Type B pancreatic cell (in vitro differentiated cells): ENCODE measurements around the gene E2F3. TPM values are rescaled to one million over a fixed set of nuclear protein-coding genes. Genes with fewer than 3 reads are reported as not detected.
A peak's percentile ranks its signal among the peaks of the same experiment; 100 is the strongest.

ENCODE experiments used
- DNase-seq: peaks from one replicate; pipeline ENCODE4 v3.0.0; 2021; ENCODE audit warnings: mixed read lengths; ENCODE audit not compliant: unreplicated experiment; ENCODE audit errors: extremely low spot score
- H3K27ac Mint-ChIP-seq: 2 replicates; pipeline ENCODE4 v1.8.0; 2021; ENCODE audit warnings: mild to moderate bottlenecking, mixed read lengths
- H3K27me3 Mint-ChIP-seq: 2 replicates; pipeline ENCODE4 v1.8.0; 2021; ENCODE audit warnings: mixed read lengths
- H3K36me3 Mint-ChIP-seq: 2 replicates; pipeline ENCODE4 v1.8.0; 2021; ENCODE audit warnings: mixed read lengths
- H3K4me1 Mint-ChIP-seq: one replicate; pipeline ENCODE4 v1.8.0; 2021; ENCODE audit warnings: mixed read lengths; ENCODE audit not compliant: unreplicated experiment
- H3K4me3 Mint-ChIP-seq: 2 replicates; pipeline ENCODE4 v1.8.0; 2021; ENCODE audit warnings: mild to moderate bottlenecking, mixed read lengths
- H3K9me3 Mint-ChIP-seq: 2 replicates; pipeline ENCODE4 v1.8.0; 2021; ENCODE audit warnings: mixed read lengths
- total RNA-seq: library from RNA; stranded (reverse); gene quantifications from 2 replicates; pipeline ENCODE4 v1.2.1, GENCODE V29; 2021; ENCODE audit warnings: low replicate concordance
- TF ChIP-seq, protein P1 (sequence below): fragments of 200-600 bp; sonication (generic); conservative IDR thresholded peaks from 2 replicates; pipeline ENCODE4 v1.5.0; 2021; ENCODE audit warnings: antibody characterized with exemption, mild to moderate bottlenecking

Gene E2F3
- total RNA-seq, 1 donor from 2014 or later, result 21.0 TPM

DNA sequence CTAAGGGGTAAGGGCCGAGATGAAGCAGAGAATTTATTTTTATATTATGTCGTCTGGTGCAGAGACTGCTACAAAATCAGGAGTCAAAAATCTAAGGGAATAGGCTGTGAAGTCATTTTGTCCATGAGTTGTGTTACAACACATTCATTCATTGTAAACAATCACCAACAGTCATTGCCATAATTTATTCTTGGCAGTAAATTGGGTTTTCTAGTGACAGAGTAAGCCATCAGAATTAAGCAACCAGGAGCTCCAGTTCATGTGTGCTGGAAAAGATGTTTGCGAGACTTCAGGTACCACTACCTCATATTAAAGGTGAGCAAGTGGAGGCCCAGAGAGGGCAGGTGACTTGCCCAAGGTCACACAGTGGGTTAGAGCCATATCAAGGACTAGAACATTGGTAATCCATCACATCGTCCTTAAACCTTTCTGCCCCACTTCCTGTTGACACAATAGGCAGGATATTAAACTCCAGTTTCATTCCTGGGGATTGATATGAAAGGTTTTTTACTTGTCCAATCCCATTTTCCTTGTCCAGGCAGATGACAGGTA is 46.0 kb downstream of the E2F3 start:
- TF ChIP-seq, protein P1, sequence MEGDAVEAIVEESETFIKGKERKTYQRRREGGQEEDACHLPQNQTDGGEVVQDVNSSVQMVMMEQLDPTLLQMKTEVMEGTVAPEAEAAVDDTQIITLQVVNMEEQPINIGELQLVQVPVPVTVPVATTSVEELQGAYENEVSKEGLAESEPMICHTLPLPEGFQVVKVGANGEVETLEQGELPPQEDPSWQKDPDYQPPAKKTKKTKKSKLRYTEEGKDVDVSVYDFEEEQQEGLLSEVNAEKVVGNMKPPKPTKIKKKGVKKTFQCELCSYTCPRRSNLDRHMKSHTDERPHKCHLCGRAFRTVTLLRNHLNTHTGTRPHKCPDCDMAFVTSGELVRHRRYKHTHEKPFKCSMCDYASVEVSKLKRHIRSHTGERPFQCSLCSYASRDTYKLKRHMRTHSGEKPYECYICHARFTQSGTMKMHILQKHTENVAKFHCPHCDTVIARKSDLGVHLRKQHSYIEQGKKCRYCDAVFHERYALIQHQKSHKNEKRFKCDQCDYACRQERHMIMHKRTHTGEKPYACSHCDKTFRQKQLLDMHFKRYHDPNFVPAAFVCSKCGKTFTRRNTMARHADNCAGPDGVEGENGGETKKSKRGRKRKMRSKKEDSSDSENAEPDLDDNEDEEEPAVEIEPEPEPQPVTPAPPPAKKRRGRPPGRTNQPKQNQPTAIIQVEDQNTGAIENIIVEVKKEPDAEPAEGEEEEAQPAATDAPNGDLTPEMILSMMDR, result no peak
- Mint-ChIP-seq H3K4me1 (peaks cover 25% of the 10 kb centered on the region), H3K27ac (no peak overlapping the region), H3K9me3 (peaks cover 4% of the 10 kb centered on the region), H3K27me3 (no peaks in the 10 kb centered on the region), H3K4me3 (no peak overlapping the region), H3K36me3 (peaks cover 15% of the 10 kb centered on the region)
- no peak for DNase-seq

DNA sequence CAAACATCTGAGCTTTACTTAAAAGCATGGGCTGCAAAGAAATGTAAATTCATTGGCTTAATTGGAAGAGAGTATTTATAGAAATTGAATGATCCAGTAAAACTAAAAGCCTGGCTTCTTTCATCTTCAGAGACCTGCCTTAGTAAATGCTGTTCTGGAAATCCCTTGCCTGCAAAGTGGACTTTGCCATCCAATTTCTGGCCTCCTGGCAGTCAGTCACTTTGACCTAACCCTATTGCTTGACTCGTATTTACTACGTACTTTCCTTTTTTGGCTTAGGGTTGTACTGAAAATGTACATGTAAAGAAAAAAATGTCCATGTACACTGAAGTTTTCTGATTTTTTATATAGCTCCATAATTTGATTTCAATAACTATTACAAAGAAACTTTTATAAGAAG is 47.1 kb downstream of the E2F3 start:
- H3K27ac Mint-ChIP-seq, result no peak overlapping the region
- no peak overlapping the region for H3K4me3 Mint-ChIP-seq
- peaks cover 19% of the 10 kb centered on the region for H3K36me3 Mint-ChIP-seq
- H3K9me3 Mint-ChIP-seq, result peaks cover 6% of the 10 kb centered on the region
- H3K27me3 Mint-ChIP-seq, result no peaks in the 10 kb centered on the region
- peaks cover 28% of the 10 kb centered on the region for H3K4me1 Mint-ChIP-seq
- TF ChIP-seq, protein P1, result no peak
- DNase-seq, result no peak

DNA sequence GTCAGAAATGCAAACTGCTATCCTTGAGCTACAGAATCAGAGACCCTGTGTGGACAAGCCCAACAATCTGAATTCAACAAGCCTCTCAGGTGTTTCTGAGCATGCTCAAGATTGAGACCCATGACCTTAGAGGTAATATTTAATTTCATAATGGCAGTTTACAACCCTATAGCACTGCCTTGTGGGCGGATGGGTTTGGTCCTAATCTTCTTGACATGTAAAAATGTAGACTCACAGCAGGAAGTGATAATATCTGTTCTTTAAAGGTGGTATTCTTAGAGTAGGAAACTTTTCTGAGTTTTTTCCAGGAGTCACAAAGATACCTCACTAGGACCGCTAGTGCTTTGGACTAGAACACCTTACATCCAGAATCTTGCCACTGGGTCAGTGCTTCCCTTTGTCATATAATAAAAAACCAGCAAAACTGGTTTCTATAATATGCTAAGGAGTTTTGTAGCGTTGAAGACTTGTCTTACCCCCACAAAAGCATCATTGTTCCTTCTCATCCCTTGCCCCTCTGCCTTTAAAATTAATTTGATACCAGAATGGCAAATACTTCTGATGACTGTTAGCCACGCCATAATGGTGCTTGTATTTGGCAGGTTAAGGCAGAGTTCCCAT is 52.6 kb downstream of the E2F3 start:
- no peaks in the 10 kb centered on the region for H3K27me3 Mint-ChIP-seq
- no peak for DNase-seq
- no peak overlapping the region for H3K4me3 Mint-ChIP-seq
- H3K27ac Mint-ChIP-seq, result peak overlapping the region; percentile 58
- H3K9me3 Mint-ChIP-seq, result peaks cover 8% of the 10 kb centered on the region
- H3K36me3 Mint-ChIP-seq, result peaks cover 25% of the 10 kb centered on the region
- TF ChIP-seq, protein P1, result no peak
- peaks cover 20% of the 10 kb centered on the region for H3K4me1 Mint-ChIP-seq

DNA sequence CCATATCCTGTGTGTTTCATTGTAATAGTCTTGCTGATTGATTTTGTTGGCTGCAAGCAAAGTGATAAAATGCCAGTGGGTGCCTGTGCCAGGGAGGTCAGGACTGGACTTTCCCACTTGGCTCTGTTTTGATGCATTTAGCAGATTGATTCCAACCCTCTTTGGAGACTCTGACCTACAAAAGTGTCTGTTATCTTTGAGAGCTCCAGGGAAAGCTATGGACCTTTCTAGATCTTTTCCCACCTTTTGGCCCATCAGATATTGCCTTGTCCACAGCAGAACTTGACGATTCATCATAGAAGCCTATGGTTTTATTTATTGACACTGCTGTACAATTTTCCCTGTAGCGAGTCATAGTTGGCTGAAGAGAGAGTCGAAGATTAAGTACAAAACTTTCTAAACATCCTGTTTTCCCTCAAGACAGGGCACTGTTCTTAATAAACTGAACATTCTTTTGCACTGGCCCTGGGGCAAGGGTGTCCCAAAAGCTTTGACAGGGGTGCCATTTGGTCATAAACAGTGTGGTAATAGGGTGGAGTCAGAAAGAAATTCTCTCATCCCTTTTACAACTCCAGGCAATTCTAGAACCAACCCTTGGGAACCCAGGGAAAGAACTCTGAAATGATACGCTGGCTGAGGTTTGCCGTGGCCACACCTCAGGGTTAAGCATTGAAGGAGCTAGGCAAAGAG is 53.7 kb downstream of the E2F3 start:
- H3K9me3 Mint-ChIP-seq, result peaks cover 8% of the 10 kb centered on the region
- TF ChIP-seq, protein P1, result no peak
- H3K36me3 Mint-ChIP-seq, result peaks cover 31% of the 10 kb centered on the region
- peaks cover 20% of the 10 kb centered on the region for H3K4me1 Mint-ChIP-seq
- H3K27me3 Mint-ChIP-seq, result no peaks in the 10 kb centered on the region
- peak overlapping the region; percentile 33 for H3K27ac Mint-ChIP-seq
- H3K4me3 Mint-ChIP-seq, result no peak overlapping the region
- no peak for DNase-seq

DNA sequence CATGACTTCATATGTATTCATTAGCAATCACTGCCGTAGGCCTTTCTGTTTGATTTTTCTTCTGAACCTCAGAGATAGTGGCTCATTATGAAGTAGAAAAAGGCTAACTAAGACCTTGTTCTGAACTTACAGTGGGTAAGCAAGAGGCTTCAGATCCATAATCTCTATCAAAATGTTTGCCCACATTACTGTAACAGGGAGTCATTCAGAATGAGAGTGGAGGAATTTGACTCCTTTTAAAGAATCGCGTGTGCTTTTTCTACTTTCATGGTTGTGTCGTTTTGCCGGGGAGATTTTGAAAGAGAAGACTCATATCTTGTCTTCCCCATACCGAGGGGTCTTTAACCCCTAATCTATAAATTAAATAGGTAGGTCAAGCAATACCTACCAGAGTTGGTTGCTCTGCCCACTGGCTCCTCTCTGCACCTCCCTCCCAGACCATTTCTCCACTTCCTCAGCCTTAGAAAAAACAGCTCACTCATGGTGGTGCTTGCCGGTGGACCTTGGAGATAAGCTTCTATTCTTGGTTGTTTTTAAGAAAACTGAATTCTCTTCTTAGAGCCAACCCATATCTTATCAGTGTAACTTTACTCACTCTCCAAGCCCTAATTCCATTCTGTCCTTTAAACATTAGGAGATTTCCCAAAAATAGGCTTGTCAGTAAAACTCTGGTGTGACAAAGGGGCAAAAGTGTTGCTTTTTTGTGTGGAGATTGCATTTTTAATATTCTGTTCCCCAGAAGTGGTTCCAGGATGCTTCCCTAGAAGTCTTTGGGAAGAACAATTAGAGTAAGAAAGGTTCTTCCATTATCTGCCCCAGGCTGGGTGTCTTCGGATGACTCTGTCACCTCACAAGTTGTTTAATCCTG is 56.6 kb downstream of the E2F3 start:
- H3K27ac Mint-ChIP-seq, result peak overlapping the region; percentile 72
- DNase-seq, result no peak
- no peaks in the 10 kb centered on the region for H3K27me3 Mint-ChIP-seq
- peaks cover 22% of the 10 kb centered on the region for H3K36me3 Mint-ChIP-seq
- H3K9me3 Mint-ChIP-seq, result peaks cover 4% of the 10 kb centered on the region
- peaks cover 20% of the 10 kb centered on the region for H3K4me1 Mint-ChIP-seq
- TF ChIP-seq, protein P1, result no peak
- peak overlapping the region; percentile 23 for H3K4me3 Mint-ChIP-seq
